GM18517 (cell line): ENCODE data around the gene LRRC63.
"Not testable (repeated sequence)": the region's sequence is repeated elsewhere in the genome, so short reads cannot be mapped to it uniquely, and the experiment has no call there.

Experiments used
- ATAC-seq: cut with Tn5 transposase; IDR thresholded peaks from one replicate; pipeline ENCODE4 v1.9.1; 2021; ENCODE audit warnings: mild to moderate bottlenecking, moderate library complexity; ENCODE audit not compliant: unreplicated experiment

The LRRC63 gene

GRCh38 chr13:46181377-46181839 lies 30.3 kb upstream of the LRRC63 start:
- ATAC-seq: no peak

- ATAC-seq: peak; percentile 70
Measured at GRCh38 chr13:46181840-46182490, 29.8 kb upstream of the LRRC63 start, which contains the start of gene LCP1. Gene LCP1, minus strand, starts transcription at chr13:46182177. Its CDS starts 22,515 bp downstream, at chr13:46159662.

DNA sequence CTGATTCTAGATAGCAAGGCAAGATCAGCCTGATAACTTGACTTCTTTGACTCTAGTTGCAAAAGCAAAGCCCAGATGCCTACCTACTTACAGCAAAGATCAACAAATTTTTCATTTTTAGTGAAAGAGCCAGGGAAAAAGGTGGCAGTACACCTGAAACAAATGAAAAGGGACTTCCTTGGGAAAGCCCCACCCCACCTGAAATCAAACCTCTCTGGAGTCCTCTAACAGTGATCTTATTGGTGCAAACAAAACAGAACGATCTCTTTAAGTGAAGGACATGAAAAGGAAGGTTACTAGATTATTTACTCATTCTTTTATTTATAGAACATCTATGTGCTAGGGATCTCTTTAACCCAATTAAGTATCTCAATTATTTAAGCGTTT lies 29.2 kb upstream of the LRRC63 start:
- ATAC-seq: no peak

GRCh38 chr13:46183018-46183946 lies 28.4 kb upstream of the LRRC63 start:
- no peak for ATAC-seq

GRCh38 chr13:46184277-46184699 lies 27.4 kb upstream of the LRRC63 start:
- peak; percentile 38 for ATAC-seq

- ATAC-seq: no peak
Measured at GRCh38 chr13:46185634-46186033, 26.1 kb upstream of the LRRC63 start.

DNA sequence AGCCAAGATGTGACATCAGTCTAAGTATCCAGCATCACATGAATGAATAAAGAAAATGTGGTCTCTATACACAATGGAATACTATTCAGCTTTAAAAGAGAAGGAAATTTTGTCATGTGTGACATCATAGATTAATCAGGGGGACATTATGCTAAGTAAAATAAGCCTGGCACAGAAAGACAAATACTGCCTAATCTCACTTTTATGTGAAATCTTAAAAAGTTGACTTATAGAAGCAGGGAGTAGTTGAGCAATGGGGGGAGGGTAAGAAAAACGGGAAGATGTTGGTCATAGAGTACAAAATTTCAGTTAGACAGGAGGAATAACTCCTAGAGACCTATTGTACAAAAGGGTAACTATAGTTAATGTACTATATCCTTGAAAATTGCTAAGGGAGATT lies 19.3 kb upstream of the LRRC63 start:
- ATAC-seq: no peak

GRCh38 chr13:46195016-46195415 lies 16.7 kb upstream of the LRRC63 start:
- no peak for ATAC-seq

DNA sequence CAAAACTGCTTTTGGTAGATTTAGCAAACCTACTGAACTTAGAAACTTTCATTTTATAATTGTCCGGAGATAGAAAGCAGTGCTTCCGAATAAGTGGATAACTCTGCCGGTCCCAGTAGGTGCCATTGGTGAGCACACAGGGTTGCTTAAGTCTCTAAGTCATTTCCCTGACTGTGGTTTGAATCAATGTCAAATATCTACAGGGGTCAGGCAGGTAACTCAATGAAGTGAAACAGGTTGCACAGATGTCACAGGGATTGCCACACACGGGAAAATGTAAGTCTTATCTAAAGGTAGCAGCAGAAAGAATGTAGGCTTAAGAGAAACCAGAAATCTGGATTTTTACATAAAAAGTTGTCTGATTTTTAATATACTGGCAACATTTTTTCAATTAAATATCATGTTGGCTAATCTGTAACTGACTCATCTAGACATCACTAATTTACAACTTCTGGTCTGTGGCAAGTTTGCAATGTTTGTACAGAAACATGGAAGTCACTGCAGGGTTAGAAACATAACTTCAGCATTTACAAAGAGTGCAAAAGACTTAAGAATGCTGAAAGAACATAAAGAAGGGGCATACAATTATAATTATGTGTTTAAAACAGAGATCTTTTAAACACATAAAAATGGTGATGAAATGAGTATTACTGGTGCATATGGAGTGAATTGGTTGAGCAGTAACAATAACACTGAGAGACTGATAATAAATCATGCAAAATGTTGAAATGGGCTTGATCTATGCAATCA lies 14.3 kb upstream of the LRRC63 start:
- ATAC-seq: no peak

DNA sequence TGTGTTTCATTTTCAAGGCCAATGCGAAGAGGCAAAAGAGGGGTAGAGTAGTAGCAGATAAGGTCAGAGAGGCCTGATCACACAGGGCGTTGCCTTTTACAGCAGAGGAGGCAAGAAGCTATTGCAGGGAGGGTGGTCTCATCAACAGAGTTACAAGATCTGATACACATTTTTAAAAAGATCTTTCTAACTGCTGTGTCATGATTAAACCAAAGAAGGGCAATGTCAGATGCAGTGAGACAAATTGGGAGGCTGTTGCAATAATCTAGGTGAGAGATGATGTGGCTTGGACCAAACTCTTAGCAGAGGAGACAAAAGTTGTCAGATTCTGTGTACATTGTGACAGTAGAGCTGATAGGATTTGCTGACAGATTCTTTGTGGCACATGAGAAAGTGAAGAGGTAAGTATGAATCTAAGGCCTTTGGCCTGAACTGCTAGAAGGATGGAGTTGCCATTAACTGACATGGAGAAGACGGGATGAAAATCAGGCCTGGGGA lies 13.0 kb upstream of the LRRC63 start:
- no peak for ATAC-seq

DNA sequence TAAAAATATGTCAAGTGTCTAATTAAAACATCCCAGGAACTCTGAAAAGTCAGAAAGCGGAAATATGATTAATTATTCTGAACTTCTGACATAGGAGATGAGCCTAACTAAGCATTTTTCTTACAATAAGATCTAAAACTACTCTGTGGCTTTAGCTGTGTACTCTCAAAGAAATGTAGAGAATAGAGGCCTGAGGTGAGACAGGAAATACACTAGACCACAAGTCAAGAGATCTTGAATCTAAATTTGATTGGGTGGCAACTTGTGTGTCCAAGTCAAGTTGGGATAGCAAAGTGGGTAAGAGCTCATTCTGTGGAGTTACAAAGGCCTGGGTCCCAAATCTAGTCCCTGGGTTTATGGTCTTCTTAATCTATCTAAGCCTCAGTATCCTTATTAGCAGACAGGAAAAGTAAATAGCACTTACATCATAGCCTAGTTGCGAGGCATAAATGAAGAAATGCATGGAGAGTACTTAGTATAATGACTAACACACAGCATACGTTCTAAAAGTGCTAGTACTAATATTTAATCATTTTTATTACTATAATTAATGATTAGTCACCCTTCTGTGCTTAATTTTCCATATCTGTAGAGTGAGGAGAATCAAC lies 9.4 kb upstream of the LRRC63 start:
- no peak for ATAC-seq

DNA sequence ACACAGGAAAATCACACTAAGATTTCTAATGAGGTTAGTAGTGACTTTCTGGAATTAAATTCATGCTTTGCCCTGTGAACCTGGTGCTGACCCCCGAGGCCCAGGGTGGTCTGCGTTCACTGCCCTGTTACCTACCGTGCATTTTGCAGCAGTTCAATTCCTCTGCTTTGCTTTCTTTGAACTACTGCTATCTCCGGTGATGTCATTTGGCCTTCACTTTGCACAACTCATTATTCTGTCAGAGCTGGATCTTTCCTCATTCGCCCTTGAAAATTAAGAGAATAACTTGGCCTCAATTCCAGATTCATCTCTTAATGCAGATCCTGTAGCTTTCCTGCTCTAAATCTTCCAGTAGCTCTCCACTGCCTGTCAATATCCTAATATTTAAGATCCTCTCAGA lies 8.8 kb upstream of the LRRC63 start:
- ATAC-seq: no peak

GRCh38 chr13:46206143-46206542 lies 5.6 kb upstream of the LRRC63 start:
- no peak for ATAC-seq

- no peak for ATAC-seq
Measured at GRCh38 chr13:46207828-46208227, 3.9 kb upstream of the LRRC63 start.

- no peak for ATAC-seq
Measured at GRCh38 chr13:46210362-46211083, 1.2 kb upstream of the LRRC63 start.

- peak; percentile 30 for ATAC-seq
Measured at GRCh38 chr13:46211116-46211482, 629 bp upstream of the LRRC63 start.

- no peak for ATAC-seq
Measured at GRCh38 chr13:46213242-46213641, 1.5 kb downstream of the LRRC63 start.

GRCh38 chr13:46214741-46215140 lies 3.0 kb downstream of the LRRC63 start:
- ATAC-seq: not testable (repeated sequence)

DNA sequence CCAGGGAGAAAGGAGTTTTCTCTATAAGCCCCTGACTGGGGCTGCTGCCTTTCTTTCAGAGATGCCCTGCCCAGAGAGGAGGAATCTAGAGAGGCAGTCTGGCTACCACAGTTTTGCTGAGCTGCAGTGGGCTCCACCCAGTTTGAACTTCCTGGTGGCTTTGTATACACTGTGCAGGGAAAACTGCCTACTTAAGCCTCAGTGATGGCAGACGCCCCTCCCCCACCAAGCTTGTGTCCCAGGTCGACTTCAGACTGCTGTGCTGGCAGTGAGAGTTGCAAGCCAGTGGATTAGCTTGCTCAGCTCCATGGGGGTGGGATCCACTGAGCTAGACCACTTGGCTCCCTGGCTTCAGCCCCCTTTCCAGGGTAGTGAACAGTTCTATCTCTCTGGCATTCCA lies 8.5 kb downstream of the LRRC63 start:
- ATAC-seq: not testable (repeated sequence)

DNA sequence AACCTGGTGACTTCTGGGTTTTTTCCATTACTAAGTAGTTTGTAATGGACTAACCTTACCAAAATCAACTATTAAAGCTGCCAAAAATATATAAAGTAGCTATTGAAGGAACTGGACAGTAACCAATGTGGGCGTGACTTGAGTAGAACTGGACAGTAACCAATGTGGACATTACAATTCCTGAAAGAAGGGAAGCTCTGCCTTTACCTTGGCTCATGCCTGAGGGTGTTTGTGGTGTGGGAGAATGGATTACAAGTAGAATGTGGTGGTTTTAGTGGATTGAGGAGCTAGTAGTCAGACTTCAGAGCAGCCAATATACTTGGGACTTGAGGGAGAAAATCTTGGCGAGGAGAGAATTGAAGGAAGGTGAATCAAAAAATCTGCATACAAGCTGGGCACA lies 17.5 kb downstream of the LRRC63 start:
- ATAC-seq: no peak
